Measurements from ENCODE around the gene TRPM4. TPM values are rescaled to one million over a fixed set of nuclear protein-coding genes. Genes with fewer than 3 reads are reported as not detected.
A peak's percentile ranks its signal among the peaks of the same experiment; 100 is the strongest.

TRPM4 gene
- total and polyA plus RNA-seq, 2 experiments from 2014 or later, result 16.5 to 25.7 TPM

- DNase-seq (ENCODE audit: low spot score) (no peak), ATAC-seq (no peak)
- Mint-ChIP-seq H3K27me3 (ENCODE audit: insufficient read depth, low read depth, poor library complexity) (peaks cover 6% of the 10 kb centered on the region), H3K36me3 (ENCODE audit: low read depth) (peaks cover 23% of the 10 kb centered on the region), H3K4me3 (0 out of 3 replicates have a peak overlapping the region, but pooled peaks have one; percentile 23), H3K9me3 (peaks cover 14% of the 10 kb centered on the region), H3K4me1 (peaks cover 4% of the 10 kb centered on the region), H3K27ac (no peak overlapping the region)
- peaks cover 8% of the 10 kb centered on the region; the same call in 1 of the 2 replicates for H3K4me1 ChIP-seq (ENCODE audit: insufficient read depth)
- no peaks in the 10 kb centered on the region for H3K36me3 ChIP-seq (ENCODE audit: insufficient read depth)
- H2AFZ ChIP-seq, result no peak overlapping the region
- H3K4me3 ChIP-seq, result no peak overlapping the region; the same call in 1 of the 2 replicates
- TF ChIP-seq STAT1 (IDR thresholded peaks at IDR 0.05; ENCODE audit: unreplicated experiment) (no peak), REST (IDR thresholded peaks at IDR 0.05; ENCODE audit: unreplicated experiment) (no peak), POLR2AphosphoS5 (IDR thresholded peaks at IDR 0.05; ENCODE audit: low read depth) (no peak)
- no peaks in the 10 kb centered on the region for H3K27me3 ChIP-seq (ENCODE audit: insufficient read depth)
- no peak overlapping the region; the same call in 1 of the 2 replicates for H3K4me2 ChIP-seq
- no peak overlapping the region for H3K27ac ChIP-seq (ENCODE audit: low read depth)
- no peaks in the 10 kb centered on the region for H3K79me2 ChIP-seq (replicated peaks; ENCODE audit: insufficient read depth)
- H4K20me1 ChIP-seq (replicated peaks; ENCODE audit: insufficient read depth), result no peaks in the 10 kb centered on the region; the same call in 1 of the 2 replicates
- no peaks in the 10 kb centered on the region for H3K9me2 ChIP-seq (ENCODE audit: insufficient read depth)
- H3F3A ChIP-seq (replicated peaks; ENCODE audit: low read depth), result peaks cover 10% of the 10 kb centered on the region
Observed at GRCh38 chr19:49212016-49212701, 54.6 kb downstream of the TRPM4 start.

DNA sequence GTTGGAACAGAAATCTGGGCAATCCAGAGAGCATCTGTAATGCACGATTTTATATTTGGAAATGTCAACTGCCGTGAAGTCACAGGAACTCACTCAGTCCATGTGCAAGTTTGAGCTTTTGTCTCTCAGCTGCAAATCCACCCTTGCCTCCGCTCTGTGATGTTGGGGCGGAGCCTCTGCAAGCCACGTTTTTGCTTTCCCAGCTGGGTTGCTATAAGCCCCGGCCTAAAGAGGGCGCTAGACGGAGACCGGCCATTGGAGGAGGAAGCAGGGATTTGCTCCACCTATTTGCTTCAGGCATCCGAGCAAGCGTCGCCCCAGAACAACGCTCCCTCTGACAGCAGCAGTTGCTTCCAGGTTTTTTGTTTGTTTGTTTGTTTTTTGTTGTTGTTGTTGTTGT is 56.2 kb downstream of the TRPM4 start:
- Histone ChIP-seq H3K4me1 (ENCODE audit: insufficient read depth) (peaks cover 8% of the 10 kb centered on the region; the same call in 1 of the 2 replicates), H3K27me3 (ENCODE audit: insufficient read depth) (no peaks in the 10 kb centered on the region), H2AFZ (no peak overlapping the region), H3K36me3 (ENCODE audit: insufficient read depth) (no peaks in the 10 kb centered on the region), H3K79me2 (replicated peaks; ENCODE audit: insufficient read depth) (no peaks in the 10 kb centered on the region), H3K27ac (ENCODE audit: low read depth) (no peak overlapping the region), H4K20me1 (replicated peaks; ENCODE audit: insufficient read depth) (no peaks in the 10 kb centered on the region; the same call in 1 of the 2 replicates), H3K4me3 (no peak overlapping the region), H3K4me2 (no peak overlapping the region), H3K9me2 (ENCODE audit: insufficient read depth) (no peaks in the 10 kb centered on the region), H3F3A (replicated peaks; ENCODE audit: low read depth) (peaks cover 10% of the 10 kb centered on the region)
- peak; percentile 72 to 73 for TF ChIP-seq CTCF (conservative IDR thresholded peaks at IDR 0.05; ENCODE audit: low read depth in 2 of 2)
- TF ChIP-seq REST (IDR thresholded peaks at IDR 0.05; ENCODE audit: unreplicated experiment), result no peak
- Mint-ChIP-seq H3K4me3 (no peak overlapping the region), H3K27ac (no peak overlapping the region), H3K9me3 (peaks cover 8% of the 10 kb centered on the region), H3K36me3 (ENCODE audit: low read depth) (peaks cover 16% of the 10 kb centered on the region; the same call in 1 of the 3 replicates), H3K4me1 (peaks cover 4% of the 10 kb centered on the region), H3K27me3 (ENCODE audit: insufficient read depth, low read depth, poor library complexity) (peaks cover 6% of the 10 kb centered on the region)
- ATAC-seq (no peak), DNase-seq (ENCODE audit: low spot score) (peak; percentile 80)
